Measurements from ENCODE around the gene FARP2.
"Not testable (repeated sequence)": the region's sequence is repeated elsewhere in the genome, so short reads cannot be mapped to it uniquely, and the experiment has no call there.

FARP2 gene

GRCh38 chr2:241364781-241365180 is 8.7 kb downstream of the FARP2 start:
- DNase-seq (ENCODE audit: low read depth in 2 of 2), result no peak

- no peak for DNase-seq (ENCODE audit: low read depth in 2 of 2)
Observed at GRCh38 chr2:241366678-241367077, 10.6 kb downstream of the FARP2 start.

- DNase-seq (ENCODE audit: low read depth in 2 of 2), result no peak
Observed at GRCh38 chr2:241368643-241369042, 12.6 kb downstream of the FARP2 start.

- DNase-seq (ENCODE audit: low read depth in 2 of 2), result no peak
Observed at GRCh38 chr2:241372361-241372992, 16.4 kb downstream of the FARP2 start.

GRCh38 chr2:241373446-241373845 is 17.4 kb downstream of the FARP2 start:
- no peak for DNase-seq (ENCODE audit: low read depth in 2 of 2)

GRCh38 chr2:241373906-241374305 is 17.8 kb downstream of the FARP2 start:
- not testable (repeated sequence) for DNase-seq (ENCODE audit: low read depth in 2 of 2)

GRCh38 chr2:241375300-241375699 is 19.2 kb downstream of the FARP2 start:
- no peak for DNase-seq (ENCODE audit: low read depth in 2 of 2)

GRCh38 chr2:241376808-241377207 is 20.7 kb downstream of the FARP2 start:
- no peak for DNase-seq (ENCODE audit: low read depth in 2 of 2)

- no peak for DNase-seq (ENCODE audit: low read depth in 2 of 2)
Observed at GRCh38 chr2:241378816-241379215, 22.7 kb downstream of the FARP2 start.

GRCh38 chr2:241379481-241380480 is 23.7 kb downstream of the FARP2 start:
- DNase-seq (ENCODE audit: low read depth in 2 of 2), result no peak

- no peak for DNase-seq (ENCODE audit: low read depth in 2 of 2)
Observed at GRCh38 chr2:241381872-241382271, 25.8 kb downstream of the FARP2 start.

- DNase-seq (ENCODE audit: low read depth in 2 of 2), result not testable (repeated sequence)
Observed at GRCh38 chr2:241385450-241385849, 29.4 kb downstream of the FARP2 start.

- DNase-seq (ENCODE audit: low read depth in 2 of 2), result no peak
Observed at GRCh38 chr2:241386519-241386918, 30.4 kb downstream of the FARP2 start.

GRCh38 chr2:241389697-241390096 is 33.6 kb downstream of the FARP2 start:
- no peak for DNase-seq (ENCODE audit: low read depth in 2 of 2)

GRCh38 chr2:241390301-241391206 is 34.5 kb downstream of the FARP2 start:
- no peak for DNase-seq (ENCODE audit: low read depth in 2 of 2)

GRCh38 chr2:241391892-241392665 is 36.0 kb downstream of the FARP2 start:
- DNase-seq (ENCODE audit: low read depth in 2 of 2), result no peak

- not testable (repeated sequence) for DNase-seq (ENCODE audit: low read depth in 2 of 2)
Observed at GRCh38 chr2:241392753-241393152, 36.7 kb downstream of the FARP2 start.

- no peak for DNase-seq (ENCODE audit: low read depth in 2 of 2)
Observed at GRCh38 chr2:241393524-241394196, 37.6 kb downstream of the FARP2 start.

GRCh38 chr2:241396809-241397208 is 40.7 kb downstream of the FARP2 start:
- not testable (repeated sequence) for DNase-seq (ENCODE audit: low read depth in 2 of 2)
